ENCODE measurements around the gene ARGLU1. TPM values are rescaled to one million over a fixed set of nuclear protein-coding genes. Genes with fewer than 3 reads are reported as not detected.

ARGLU1 gene
- total RNA-seq, 1 donor from 2014 or later = 467 TPM

DNA sequence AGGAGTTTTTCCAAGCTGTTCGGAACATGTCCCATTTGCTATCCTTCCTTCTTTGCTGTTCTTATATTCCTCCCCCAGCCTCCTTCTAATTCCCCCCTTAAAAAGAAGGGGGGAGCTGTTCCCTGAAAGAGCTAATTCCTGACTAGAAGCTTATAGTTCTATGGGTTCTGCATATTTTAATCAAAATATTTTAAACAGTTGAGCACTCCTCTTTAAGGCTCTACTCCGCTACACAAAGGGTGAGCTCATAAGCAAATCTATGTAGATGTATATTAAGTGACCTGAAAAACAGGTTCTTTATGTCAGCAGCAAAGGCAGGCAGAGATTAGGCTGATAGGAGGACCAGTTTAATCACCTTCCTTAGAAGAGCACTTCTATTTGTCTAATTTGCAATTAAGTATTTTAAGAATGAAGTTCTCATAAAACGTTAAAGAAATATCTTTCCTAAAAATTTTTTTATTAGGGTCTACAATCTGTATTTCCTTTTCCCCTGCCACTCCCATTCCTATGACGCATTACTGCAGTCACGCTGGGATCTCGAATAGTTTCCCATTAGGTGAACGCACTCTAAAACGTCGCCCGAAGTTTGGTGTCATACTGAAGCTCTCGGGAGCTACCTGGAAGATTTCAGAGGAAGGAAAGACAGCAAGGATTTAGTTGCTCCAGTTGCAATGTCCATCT lies 37.6 kb downstream of the ARGLU1 start:
- peak overlapping the region; percentile 99 for H3K4me3 Mint-ChIP-seq
- Histone ChIP-seq H3K4me1 (peaks cover 63% of the 10 kb centered on the region), H3K27ac (peak overlapping the region; percentile 86), H4K20me1 (ENCODE audit: low read depth) (peaks cover 96% of the 10 kb centered on the region), H3K27me3 (no peaks in the 10 kb centered on the region), H3K36me3 (peaks cover 9% of the 10 kb centered on the region), H3K9me3 (ENCODE audit: low read depth) (no peaks in the 10 kb centered on the region), H3K4me2 (peak overlapping the region; percentile 78), H2AFZ (replicated peaks) (no peak overlapping the region), H3F3A (ENCODE audit: low read depth) (peaks cover 48% of the 10 kb centered on the region), H3K9ac (no peak overlapping the region), H3K4me3 (peak overlapping the region; percentile 71), H3K79me2 (ENCODE audit: low read depth) (peaks cover 100% of the 10 kb centered on the region)
- TF ChIP-seq EZH2phosphoT487 (IDR thresholded peaks at IDR 0.05) (no peak), EZH2 (IDR thresholded peaks at IDR 0.05) (no peak)
- TF ChIP-seq, protein P1, sequence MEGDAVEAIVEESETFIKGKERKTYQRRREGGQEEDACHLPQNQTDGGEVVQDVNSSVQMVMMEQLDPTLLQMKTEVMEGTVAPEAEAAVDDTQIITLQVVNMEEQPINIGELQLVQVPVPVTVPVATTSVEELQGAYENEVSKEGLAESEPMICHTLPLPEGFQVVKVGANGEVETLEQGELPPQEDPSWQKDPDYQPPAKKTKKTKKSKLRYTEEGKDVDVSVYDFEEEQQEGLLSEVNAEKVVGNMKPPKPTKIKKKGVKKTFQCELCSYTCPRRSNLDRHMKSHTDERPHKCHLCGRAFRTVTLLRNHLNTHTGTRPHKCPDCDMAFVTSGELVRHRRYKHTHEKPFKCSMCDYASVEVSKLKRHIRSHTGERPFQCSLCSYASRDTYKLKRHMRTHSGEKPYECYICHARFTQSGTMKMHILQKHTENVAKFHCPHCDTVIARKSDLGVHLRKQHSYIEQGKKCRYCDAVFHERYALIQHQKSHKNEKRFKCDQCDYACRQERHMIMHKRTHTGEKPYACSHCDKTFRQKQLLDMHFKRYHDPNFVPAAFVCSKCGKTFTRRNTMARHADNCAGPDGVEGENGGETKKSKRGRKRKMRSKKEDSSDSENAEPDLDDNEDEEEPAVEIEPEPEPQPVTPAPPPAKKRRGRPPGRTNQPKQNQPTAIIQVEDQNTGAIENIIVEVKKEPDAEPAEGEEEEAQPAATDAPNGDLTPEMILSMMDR (IDR thresholded peaks at IDR 0.05) = peak; percentile 9
- peak; percentile 55 for DNase-seq (ENCODE audit: low spot score)
- H3K9me3 Mint-ChIP-seq = no peaks in the 10 kb centered on the region
- peaks cover 4% of the 10 kb centered on the region for H3K27me3 Mint-ChIP-seq (ENCODE audit: insufficient read depth, low read depth)
- peak overlapping the region; percentile 97 for H3K27ac Mint-ChIP-seq
- peaks cover 59% of the 10 kb centered on the region for H3K4me1 Mint-ChIP-seq
- peaks cover 26% of the 10 kb centered on the region for H3K36me3 Mint-ChIP-seq

DNA sequence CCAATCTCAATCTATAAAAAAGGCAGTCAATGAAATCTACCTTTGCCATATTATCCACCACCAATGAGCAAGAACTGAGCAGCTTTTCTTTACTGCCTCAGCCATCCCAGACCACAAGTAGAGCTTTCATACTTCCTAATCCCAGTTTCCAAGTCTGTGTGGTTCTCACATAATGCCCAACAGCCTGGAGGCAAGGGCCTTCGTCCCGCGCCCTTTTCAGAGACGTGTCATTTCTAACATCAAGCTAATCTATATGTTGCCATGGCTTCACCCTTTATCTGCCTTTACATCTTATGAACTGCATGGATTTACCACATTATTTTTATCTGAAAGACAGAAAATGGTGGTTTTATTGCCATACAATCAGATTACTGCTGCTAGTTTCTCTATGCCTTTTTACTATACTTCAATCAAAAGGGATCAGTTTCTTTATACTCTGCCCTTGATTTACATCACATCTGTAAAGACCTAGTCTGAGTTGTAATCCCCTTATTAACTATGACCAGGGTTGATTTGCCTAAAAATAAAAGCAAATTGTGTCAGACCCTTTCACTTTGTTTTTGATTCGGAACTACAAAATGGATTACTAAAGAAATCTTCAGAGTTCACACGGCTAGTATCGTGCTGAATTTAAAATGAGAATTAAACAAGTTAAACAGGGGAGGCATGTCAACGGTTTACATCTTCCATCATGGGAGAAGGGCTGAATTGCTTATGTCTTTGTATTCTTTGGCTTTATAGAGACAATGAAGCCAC lies 38.3 kb downstream of the ARGLU1 start:
- Histone ChIP-seq H3K79me2 (ENCODE audit: low read depth) (peaks cover 100% of the 10 kb centered on the region), H3K9ac (no peak overlapping the region), H4K20me1 (ENCODE audit: low read depth) (peaks cover 100% of the 10 kb centered on the region), H3K4me1 (peaks cover 69% of the 10 kb centered on the region), H2AFZ (replicated peaks) (no peak overlapping the region), H3K27me3 (no peaks in the 10 kb centered on the region), H3K9me3 (ENCODE audit: low read depth) (no peaks in the 10 kb centered on the region), H3K36me3 (peaks cover 9% of the 10 kb centered on the region), H3K4me2 (peak overlapping the region; percentile 78), H3K4me3 (peak overlapping the region; percentile 71), H3K27ac (peak overlapping the region; percentile 86), H3F3A (ENCODE audit: low read depth) (peaks cover 48% of the 10 kb centered on the region)
- Mint-ChIP-seq H3K4me3 (peak overlapping the region; percentile 99), H3K27ac (peak overlapping the region; percentile 93), H3K36me3 (peaks cover 27% of the 10 kb centered on the region), H3K27me3 (ENCODE audit: insufficient read depth, low read depth) (peaks cover 2% of the 10 kb centered on the region), H3K4me1 (peaks cover 63% of the 10 kb centered on the region), H3K9me3 (no peaks in the 10 kb centered on the region)
- peak; percentile 30 for TF ChIP-seq EZH2 (IDR thresholded peaks at IDR 0.05)
- TF ChIP-seq, protein P1 (IDR thresholded peaks at IDR 0.05) = no peak
- DNase-seq (ENCODE audit: low spot score) = peak; percentile 67

DNA sequence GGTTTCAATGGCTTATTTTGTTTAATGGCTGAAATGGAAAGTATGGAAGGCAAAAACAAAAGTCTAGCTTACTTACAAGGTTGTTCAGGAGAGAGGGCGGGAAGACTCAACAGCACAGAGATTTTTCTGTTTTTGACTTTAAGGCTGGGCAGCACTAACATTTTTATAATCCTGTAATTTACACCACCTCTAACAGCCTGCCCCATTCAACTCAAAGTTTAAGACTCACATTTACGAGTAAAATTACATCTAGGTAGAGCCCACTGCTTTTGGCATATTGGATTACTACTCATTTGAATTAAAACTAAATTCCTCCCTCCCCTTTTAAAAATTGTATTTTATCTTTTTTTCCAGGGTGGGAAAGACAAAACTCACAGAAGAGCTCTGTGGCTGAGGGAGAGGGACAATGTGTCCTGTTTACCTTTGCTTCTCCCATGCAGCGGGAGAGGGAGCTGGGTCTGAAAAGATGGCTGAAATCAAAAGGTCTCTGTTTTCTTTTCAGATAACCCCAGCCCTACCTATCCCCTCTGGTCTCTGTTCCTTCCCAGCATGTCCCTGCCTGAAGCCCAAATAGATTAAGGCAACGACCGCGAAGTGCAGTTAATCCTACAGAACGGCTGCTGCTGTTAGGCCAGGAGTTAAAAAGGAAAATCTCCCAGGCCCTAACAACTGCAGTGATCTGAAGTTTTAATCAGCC lies 39.1 kb downstream of the ARGLU1 start:
- Histone ChIP-seq H3K9ac (no peak overlapping the region), H3K4me3 (peak overlapping the region; percentile 71), H3K4me2 (peak overlapping the region; percentile 78), H4K20me1 (ENCODE audit: low read depth) (peaks cover 100% of the 10 kb centered on the region), H3K4me1 (peaks cover 76% of the 10 kb centered on the region), H3K36me3 (peaks cover 9% of the 10 kb centered on the region), H3K27ac (peak overlapping the region; percentile 86), H3K79me2 (ENCODE audit: low read depth) (peaks cover 100% of the 10 kb centered on the region), H3K27me3 (no peaks in the 10 kb centered on the region), H2AFZ (replicated peaks) (no peak overlapping the region), H3F3A (ENCODE audit: low read depth) (peaks cover 48% of the 10 kb centered on the region), H3K9me3 (ENCODE audit: low read depth) (no peaks in the 10 kb centered on the region)
- H3K27ac Mint-ChIP-seq = peak overlapping the region; percentile 96
- no peaks in the 10 kb centered on the region for H3K9me3 Mint-ChIP-seq
- H3K36me3 Mint-ChIP-seq = peaks cover 27% of the 10 kb centered on the region
- TF ChIP-seq, protein P1 (IDR thresholded peaks at IDR 0.05) = no peak
- TF ChIP-seq EZH2 (IDR thresholded peaks at IDR 0.05) (no peak), EZH2phosphoT487 (IDR thresholded peaks at IDR 0.05) (no peak)
- DNase-seq (ENCODE audit: low spot score) = peak; percentile 85
- peaks cover 69% of the 10 kb centered on the region for H3K4me1 Mint-ChIP-seq
- peaks cover 2% of the 10 kb centered on the region for H3K27me3 Mint-ChIP-seq (ENCODE audit: insufficient read depth, low read depth)
- peak overlapping the region; percentile 99 for H3K4me3 Mint-ChIP-seq

All from neural progenitor cell (in vitro differentiated cells).